Measurements from ENCODE around the gene FSIP1.

The FSIP1 gene

DNA sequence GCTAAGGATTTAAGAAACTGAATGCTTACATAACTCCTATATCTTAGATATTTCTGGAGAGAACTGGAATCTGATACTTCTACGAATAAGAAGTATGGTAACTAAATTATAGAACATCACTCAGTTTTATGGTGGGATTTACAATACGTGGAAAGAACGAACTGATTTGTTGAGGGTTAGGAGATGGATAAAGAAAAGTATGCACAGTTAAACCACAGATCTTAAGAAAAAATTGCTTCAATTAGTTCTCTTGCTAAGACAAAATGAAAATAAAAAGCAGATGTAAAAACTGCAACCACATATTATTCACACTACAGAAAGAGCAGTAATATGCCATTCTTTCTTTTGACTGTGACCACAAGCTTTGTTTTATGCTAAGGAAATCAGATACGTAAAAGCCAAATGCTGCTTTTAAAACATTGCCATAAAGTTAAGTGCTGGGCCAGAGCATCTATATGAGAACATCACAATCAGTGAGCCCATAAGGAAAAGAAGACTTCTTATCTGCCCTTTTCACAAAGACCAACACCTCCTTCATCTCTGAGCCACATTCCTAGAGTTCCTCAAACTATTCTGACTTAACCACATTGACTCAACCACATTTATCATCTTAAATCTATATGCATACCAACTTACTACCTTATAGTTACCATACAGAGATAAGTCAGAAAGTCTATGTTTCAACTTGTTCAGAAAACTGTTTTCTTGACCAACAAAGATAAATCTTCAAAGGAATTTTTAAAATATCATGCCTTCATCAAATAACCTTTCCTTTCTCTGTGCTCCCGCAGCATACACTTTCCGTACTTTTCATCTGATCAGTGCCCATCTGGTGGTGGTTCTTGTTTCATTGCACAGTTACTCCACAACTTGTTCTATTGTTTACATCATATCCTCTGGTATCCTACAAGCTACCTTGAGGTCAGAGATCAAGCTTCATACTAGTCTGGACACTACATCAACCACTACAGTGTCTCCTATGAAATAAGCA, 61.7 kb downstream of the FSIP1 start:
- DNase-seq (ENCODE audit: low spot score) = peak; percentile 45
- FAIRE-seq = peak; percentile 57

DNA sequence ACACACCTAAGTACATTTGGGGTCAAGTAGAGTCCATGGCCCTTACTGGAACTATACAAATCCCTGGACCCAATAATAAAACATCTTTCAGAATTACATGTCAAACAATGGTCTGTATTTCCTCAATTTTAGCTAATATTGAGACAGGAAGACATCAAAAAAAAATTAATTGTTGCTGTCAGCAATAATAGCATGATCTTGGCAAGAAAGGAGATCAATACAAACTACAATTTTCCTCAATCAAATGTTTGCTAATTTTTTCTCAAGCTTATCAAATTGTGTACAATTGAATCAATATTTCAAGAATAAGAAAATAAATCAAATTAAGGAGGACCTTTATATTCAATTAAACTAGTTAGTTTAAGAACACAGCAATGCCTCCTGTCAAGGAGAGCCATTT, 62.6 kb downstream of the FSIP1 start:
- no peak for DNase-seq (ENCODE audit: low spot score)
- no peak for FAIRE-seq

DNA sequence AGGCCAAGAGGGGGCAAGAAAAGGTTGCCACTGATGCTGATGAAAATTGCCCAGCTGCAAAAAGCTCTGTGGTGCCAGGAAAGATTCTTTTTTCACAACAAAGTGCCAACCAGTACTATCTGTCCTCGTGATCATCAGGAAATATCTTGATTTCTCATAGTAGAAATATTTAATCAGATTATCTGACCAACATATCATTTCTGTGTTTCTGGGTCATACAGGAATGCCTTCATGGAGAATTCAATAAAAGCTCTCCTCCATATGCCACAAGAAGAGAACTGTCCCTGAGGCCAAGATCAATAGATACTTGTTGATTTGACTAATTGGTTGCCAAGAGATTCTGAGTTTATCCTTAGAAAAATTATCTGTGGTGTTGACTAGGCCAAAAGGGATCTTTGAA, 63.5 kb downstream of the FSIP1 start:
- FAIRE-seq (no peak), DNase-seq (ENCODE audit: low spot score) (no peak)

DNA sequence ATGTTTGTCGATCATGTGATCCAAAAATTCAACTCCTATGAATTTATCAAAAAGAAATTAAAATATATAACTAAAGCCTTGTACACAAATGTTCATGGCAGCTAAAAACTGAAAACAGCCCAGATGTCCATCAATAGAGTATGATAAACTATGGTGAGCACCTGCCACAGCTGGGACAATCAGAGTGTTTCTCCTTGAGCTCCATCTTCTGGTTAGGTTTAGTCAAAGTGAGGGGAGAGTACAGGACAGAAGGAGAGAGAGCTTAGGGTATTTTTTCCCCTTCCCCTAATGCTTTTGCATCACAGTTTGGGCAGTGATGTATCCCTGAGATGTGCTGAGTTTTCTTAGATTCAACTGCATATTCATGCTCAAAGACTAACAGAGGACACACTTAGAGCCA, 65.5 kb downstream of the FSIP1 start:
- DNase-seq (ENCODE audit: low spot score) = no peak
- no peak for FAIRE-seq

DNA sequence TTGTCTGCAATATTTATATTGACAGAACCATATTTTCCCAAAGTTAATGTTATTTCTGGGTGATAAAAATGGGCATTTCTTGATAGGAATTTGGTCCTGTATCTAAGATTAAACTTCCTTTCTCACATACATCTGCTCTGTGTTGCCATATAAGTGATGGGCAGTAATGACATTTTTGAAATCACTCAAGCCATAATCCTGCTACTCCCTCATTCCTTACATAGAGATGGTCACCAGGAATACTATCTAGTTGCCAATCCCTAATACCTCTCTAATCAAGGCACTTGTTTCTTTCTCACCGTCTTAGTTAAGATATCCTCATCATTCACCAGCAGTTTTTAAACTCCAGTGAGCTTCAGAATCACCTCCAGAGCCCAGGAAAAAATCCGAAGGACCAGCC, 68.4 kb downstream of the FSIP1 start:
- FAIRE-seq (no peak), DNase-seq (ENCODE audit: low spot score) (no peak)

DNA sequence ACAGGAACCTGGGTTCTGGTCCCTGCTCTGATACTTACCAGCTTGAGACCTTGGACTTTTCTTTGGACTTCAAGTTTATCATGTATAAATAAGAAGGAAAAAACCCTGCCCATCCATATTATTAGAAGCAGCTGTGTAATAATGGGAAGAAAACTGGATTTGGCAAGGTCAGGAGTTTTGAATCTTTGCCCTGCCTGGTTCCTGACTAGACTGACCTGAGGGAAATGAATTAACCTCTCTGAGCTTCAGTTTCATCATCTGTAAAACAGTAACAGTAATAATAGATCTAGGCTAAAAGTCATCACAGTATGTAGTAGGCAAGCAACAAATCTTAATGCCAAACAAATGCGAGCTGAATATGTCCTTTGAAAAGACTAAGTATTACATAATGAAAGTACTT, 68.8 kb downstream of the FSIP1 start:
- FAIRE-seq (no peak), DNase-seq (ENCODE audit: low spot score) (no peak)

DNA sequence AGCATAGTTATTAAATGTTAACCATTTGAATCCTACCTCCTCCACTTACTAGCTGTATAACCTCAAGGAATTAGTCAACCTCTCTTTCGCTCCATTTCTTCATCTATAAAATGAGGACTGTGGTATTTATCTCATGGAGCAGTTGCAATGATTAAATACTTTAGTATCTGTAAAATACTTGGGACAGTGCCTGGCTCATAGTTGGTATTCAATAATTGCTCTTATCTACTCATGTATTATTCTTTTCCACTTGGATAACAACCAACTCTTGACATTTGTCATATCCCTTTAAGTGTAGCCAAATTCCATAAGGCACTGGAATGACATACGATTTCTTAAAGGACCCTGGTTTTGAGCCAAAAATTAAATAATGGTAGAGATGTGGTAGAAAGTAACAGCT, 72.0 kb downstream of the FSIP1 start:
- FAIRE-seq (no peak), DNase-seq (ENCODE audit: low spot score) (no peak)

DNA sequence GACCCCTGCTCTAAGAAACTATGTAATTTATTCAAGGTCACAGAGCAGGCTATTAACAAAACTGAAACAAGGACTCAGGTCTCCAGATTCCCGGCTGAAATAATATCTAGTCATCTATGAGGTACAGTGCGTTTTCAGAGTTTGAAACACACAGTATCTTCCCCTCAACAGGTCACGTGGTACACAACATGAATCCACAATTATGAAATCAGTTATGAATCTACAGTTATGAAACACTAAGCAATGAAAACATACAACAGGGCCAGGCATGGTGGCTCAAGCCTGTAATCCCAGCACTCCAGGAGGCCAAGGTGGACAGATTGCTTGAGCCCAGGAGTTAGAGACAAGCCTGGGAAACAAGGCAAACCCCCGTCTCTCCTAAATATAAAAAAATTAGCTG, 72.7 kb downstream of the FSIP1 start:
- FAIRE-seq (no peak), DNase-seq (ENCODE audit: low spot score) (no peak)

DNA sequence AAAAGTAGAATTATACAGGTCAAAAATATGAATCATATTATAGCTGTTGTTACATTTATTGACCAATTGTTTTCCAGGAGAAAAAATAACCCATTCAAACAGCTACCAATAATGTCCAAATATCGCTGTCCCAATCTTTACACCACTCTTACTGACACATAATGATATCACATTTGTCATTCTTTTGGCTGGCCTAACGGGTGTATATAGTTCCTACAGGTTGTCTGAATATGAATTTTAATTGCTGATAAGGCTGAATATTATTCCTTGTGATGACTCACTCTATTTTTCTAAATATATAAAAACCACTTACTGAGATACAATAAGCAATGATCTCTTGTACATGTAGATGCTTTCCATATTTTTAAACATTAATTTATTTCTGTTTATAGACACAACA, 76.4 kb downstream of the FSIP1 start:
- no peak for FAIRE-seq
- DNase-seq (ENCODE audit: low spot score) = no peak

DNA sequence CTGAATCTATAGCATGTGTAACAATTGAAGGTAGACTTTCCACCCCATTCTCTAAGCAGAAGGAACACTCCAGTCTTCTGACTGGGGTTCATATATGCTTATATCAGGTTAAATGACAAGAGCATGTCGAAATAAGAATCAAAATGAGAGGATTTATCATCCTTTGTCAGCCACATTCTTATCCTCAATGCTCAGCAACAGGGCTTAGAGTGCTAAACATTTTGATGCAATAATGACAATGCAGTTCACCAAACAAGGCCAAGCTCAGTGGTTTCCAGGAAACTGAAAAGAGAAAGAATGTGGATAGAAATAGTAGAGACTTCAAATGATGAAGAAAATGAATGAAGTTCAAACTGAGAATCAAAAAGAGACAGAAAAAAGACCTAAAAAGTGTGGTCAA, 78.0 kb downstream of the FSIP1 start:
- DNase-seq (ENCODE audit: low spot score) (no peak), FAIRE-seq (no peak)

DNA sequence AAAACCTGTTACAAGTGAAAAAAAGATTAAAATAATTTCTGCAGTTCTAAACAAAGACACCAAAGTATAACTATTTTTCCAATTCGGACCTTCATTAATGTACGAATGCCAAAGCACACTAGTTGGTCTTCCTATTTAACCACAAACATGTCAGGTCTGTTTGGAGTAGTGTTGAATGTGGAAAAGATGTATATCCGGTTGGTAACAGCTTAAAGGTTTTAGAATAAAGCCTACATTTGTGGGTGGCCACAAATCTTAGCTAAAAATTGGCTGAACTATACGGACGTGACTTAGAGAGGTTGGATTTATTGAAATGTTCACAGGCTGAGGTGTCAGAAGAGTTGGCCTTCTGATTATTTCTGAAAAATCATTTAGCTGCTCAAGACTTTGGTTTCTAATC, 78.4 kb downstream of the FSIP1 start:
- no peak for DNase-seq (ENCODE audit: low spot score)

DNA sequence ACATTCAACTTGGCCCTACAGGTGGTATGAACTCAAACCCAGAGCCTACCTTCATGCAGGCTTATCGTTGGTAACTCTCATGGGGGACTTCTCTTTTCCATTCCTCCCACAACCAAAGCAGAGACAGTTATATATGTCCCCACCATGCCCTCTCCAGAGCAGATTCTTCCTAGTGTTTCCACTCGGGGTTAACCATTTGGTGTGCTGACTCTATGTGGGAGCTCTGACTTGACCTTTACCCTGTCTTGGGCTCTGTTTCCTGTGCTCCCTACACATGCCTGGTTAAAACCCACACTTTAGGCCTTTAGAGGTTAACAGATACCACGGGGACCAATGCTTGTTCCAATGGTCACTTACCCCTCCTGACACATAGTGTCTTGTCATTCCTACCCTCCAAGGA, 80.7 kb downstream of the FSIP1 start:
- FAIRE-seq (no peak), DNase-seq (ENCODE audit: low spot score) (no peak)

More for the DNA sequence above, 78.4 kb downstream of the FSIP1 start:
- no peak for FAIRE-seq

DNA sequence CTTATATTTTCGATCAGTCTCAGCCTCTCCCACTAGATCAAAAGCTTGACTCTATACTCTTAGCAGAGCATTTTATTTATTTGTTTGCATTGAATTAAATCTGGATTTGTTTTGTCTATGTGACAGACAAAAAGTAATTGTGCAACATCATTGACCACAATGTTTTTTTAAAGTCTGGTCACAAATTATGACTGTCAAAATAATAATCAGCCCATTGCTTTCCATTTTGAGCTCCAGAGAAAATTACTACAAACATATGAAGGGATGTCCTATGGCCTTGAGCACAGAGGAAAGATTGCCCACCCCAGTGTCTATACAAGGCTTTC, 82.3 kb downstream of the FSIP1 start:
- DNase-seq (ENCODE audit: low spot score) = no peak
- FAIRE-seq = no peak

DNA sequence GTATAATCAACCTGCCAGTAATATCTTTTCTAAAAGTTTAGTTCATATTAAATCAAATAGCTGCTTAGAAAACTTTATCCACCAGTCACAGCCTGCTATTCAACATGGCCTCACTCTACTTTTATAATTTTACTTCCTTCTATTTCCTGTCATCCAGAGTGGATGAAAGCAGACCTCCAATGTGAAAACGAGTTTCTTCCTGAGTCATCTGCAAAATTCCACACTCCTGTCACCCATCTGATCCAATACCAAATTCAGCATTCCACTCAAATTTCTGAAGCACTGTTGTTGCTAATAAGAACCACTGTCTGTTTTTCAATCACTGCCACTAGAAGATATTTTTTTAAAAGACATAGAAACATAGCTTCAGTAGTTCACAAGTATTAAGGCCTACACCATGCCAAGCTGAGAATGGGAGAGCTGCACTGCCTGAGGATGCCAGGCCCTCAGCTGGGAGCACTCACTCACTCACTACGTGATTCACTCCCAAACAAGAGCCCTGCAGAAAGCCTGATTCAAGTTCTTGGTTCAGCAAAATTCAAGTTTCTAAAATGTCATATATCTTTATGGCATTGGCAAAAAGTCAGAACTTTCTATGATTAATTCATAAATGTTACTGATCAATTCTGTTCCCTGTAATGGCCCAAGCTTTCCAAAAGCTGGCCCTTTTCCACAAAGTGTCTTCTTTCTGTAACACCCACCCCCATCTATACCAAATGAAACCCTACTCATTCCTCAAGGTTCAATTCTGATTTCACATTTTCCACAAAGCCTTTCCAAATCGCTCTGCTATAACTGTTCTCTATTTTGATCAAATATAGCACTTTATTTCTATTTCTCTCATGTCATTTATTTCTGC, 82.9 kb downstream of the FSIP1 start:
- FAIRE-seq (no peak), DNase-seq (ENCODE audit: low spot score) (no peak)

DNA sequence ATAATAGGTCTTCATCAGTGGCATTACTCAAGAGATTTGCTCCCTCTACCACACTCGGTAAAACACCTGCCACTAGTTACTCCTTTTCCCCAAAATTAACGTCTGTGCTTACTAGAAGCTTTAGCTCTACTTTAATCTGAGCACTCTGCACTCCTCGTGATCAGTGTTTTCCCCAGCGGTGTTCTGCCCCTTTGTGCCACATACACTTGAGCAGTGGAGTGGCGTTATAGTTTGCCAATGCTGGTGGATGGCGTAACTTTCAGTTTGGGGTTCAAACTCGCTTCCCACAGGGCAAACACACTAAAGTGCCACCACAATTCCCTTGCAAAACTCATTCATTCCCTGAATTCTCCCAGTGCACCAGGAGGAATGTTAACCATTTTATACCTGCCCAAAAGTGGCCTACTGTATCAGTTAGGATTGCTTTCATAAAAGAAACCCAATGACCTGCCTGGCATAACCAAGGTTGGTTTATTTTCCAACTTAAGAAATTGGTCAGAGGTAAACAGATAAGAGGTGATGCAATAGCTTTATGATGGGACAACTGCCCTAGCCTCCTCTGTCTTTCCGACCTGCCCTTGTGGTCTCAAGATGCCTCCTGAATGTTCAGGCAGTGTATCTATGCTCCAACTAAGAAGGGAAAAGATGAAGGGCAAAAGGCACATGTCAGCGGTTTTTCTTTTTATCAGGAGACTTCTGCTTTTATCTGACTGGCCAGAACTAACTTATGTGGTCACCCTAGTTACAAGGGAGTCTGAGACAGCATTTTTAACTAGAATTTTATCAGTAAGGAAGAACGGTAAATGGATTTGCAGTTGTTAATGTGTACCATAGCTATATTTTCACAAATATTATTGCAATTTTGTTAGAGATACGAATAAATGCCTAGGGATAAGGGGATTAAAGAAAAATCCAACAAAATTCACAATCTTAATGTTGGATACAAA, 83.9 kb downstream of the FSIP1 start:
- no peak for FAIRE-seq
- DNase-seq (ENCODE audit: low spot score) = no peak

DNA sequence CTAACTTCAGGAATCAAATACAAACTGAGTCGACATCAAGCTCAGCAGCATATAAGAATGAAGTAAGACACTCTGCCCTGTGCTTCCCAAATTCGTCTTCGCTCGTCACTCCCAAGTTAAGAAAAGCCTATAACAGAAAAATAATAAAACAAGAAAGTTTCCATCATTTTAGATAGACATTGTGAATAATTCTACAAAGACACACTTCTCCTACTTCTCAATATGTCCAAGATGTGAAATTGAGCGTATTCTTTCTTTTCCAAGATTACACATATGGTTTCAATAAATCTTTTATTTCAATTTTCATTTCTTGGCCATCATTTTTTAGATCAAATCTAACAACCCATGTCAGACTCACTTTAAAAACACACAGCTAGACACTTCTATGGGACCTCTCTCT, 85.1 kb downstream of the FSIP1 start:
- FAIRE-seq (no peak), DNase-seq (ENCODE audit: low spot score) (no peak)

DNA sequence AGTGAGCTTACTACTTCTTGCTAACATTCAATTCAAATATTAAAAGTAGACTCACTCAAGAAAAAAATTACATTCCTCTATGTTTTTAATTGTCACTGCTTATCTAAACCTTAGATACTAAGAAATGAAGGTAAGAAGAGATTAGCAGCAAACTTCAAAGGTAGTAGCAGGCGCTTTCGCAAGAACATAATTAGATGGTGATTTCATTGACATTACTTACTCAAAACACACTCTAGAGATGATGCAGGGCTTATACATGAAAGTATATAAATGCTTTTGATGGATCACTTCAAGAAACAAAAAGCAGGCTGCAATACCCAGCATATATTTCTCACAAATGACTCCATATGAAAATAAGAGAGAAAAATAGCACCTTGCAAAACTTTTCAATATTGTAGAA, 86.8 kb downstream of the FSIP1 start:
- FAIRE-seq = no peak
- no peak for DNase-seq (ENCODE audit: low spot score)

DNA sequence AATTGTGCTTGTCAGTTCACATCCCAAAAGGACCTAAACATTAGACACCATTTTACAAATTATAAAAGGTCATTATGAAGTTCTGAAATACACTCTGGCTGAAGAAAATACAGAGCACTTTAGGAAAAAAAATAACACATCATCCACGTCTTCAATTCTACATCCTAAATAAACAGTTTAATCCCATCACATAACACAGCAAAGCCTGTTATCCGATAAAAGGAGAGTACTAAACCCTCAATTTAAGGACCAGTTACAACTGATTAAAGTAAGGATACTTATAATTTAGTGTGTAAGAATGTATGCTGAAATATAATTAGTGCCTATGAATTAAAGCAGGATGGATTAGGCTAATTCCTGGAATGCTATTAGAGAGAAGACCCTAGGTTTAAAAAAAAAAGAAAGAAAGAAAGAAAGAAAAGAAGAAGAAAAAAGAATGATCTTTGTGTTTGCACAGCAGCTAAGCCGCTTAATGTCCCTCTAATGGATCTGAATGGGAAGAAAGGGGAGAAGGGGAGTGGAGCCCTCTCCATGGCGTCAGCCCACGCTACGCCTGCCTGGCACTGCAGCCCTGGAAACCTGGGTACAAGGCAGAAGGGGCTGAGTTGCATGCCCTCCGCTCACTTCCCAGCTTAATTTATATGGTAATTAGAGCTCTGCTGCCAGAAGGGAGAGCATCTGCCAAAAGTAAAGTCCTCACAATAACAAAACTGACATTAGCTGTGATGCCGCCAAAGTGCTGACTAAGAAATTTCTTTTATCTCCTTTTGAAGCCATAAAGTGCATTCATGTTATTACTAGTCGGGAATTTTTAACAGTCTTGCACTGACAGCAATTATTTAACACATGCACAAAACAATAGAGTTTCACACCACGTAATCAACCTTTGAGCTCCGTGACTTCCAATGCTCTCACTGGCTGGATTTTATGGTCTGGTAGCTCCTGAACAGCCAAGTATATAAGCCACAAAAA, 90.0 kb downstream of the FSIP1 start:
- DNase-seq (ENCODE audit: low spot score) = no peak

DNA sequence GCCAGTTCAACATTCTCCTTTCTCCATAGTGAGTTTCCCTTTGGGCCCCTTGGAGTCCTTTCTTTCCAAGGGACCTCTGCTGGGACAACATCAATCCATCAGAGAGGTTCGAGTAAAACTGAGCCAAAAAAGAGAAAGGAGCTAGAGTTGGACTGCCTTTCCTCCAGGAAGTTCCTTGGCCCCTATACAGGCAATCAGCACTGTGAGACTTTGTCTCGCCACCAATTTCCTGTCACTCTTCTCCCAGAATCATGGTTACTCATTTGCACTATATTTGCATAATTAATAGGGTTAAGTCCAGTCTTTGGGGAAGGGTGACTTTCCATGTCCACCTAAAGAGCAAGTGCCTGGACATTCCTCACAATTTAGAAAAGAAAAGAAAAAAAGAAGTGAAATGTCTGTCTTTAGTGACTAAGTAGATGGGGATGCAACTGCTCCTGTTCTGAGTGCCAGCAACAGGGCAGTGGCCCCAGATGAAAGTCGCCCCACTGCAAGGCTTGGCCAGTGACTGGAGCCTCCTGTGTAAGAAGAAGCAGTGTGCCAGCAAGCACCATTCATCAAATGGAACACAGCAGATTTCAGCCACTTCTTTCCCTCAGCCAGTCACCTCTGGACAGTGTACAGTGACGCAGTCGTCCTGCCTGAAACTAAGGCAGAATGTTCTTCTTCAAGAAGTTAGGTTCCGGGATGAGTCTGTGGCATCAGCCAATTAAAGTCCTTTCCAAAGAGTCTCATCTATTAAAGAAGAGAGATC, 91.6 kb downstream of the FSIP1 start:
- DNase-seq (ENCODE audit: low spot score) (no peak), FAIRE-seq (no peak)

More for the DNA sequence above, 90.0 kb downstream of the FSIP1 start:
- no peak for FAIRE-seq

Measured in RCC 7860 (cell line).